Measurements from ENCODE around the gene DLL3.

DNA sequence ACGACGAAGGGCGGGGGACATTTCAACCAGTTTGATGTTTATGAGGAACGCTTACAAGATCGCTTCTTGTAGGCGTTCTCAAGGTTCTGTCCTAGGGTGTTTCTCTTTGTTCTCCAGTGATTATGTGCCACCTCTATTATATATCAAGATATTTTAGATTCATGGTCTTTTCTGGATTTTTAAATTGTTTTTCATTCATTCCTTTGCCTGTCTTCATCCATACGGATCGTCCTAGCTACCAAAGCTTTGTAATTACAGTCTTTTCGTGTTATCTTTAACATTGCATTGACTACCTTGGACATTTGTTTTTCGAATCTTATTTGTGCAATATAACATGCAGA lies 41.6 kb downstream of the DLL3 start:
- TF ChIP-seq, protein P1, sequence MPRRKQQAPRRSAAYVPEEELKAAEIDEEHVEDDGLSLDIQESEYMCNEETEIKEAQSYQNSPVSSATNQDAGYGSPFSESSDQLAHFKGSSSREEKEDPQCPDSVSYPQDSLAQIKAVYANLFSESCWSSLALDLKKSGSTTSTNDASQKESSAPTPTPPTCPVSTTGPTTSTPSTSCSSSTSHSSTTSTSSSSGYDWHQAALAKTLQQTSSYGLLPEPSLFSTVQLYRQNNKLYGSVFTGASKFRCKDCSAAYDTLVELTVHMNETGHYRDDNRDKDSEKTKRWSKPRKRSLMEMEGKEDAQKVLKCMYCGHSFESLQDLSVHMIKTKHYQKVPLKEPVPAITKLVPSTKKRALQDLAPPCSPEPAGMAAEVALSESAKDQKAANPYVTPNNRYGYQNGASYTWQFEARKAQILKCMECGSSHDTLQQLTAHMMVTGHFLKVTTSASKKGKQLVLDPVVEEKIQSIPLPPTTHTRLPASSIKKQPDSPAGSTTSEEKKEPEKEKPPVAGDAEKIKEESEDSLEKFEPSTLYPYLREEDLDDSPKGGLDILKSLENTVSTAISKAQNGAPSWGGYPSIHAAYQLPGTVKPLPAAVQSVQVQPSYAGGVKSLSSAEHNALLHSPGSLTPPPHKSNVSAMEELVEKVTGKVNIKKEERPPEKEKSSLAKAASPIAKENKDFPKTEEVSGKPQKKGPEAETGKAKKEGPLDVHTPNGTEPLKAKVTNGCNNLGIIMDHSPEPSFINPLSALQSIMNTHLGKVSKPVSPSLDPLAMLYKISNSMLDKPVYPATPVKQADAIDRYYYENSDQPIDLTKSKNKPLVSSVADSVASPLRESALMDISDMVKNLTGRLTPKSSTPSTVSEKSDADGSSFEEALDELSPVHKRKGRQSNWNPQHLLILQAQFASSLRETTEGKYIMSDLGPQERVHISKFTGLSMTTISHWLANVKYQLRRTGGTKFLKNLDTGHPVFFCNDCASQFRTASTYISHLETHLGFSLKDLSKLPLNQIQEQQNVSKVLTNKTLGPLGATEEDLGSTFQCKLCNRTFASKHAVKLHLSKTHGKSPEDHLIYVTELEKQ (tag by site-specific recombination; IDR thresholded peaks at IDR 0.05; ENCODE audit: borderline replicate concordance), result no peak
- TF ChIP-seq, protein P2, sequence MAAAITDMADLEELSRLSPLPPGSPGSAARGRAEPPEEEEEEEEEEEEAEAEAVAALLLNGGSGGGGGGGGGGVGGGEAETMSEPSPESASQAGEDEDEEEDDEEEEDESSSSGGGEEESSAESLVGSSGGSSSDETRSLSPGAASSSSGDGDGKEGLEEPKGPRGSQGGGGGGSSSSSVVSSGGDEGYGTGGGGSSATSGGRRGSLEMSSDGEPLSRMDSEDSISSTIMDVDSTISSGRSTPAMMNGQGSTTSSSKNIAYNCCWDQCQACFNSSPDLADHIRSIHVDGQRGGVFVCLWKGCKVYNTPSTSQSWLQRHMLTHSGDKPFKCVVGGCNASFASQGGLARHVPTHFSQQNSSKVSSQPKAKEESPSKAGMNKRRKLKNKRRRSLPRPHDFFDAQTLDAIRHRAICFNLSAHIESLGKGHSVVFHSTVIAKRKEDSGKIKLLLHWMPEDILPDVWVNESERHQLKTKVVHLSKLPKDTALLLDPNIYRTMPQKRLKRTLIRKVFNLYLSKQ (tag by site-specific recombination; IDR thresholded peaks at IDR 0.05; ENCODE audit: borderline replicate concordance), result no peak
- TF ChIP-seq, protein P3, sequence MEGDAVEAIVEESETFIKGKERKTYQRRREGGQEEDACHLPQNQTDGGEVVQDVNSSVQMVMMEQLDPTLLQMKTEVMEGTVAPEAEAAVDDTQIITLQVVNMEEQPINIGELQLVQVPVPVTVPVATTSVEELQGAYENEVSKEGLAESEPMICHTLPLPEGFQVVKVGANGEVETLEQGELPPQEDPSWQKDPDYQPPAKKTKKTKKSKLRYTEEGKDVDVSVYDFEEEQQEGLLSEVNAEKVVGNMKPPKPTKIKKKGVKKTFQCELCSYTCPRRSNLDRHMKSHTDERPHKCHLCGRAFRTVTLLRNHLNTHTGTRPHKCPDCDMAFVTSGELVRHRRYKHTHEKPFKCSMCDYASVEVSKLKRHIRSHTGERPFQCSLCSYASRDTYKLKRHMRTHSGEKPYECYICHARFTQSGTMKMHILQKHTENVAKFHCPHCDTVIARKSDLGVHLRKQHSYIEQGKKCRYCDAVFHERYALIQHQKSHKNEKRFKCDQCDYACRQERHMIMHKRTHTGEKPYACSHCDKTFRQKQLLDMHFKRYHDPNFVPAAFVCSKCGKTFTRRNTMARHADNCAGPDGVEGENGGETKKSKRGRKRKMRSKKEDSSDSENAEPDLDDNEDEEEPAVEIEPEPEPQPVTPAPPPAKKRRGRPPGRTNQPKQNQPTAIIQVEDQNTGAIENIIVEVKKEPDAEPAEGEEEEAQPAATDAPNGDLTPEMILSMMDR (tag by site-specific recombination; IDR thresholded peaks at IDR 0.05), result no peak
- TF ChIP-seq, protein P4, sequence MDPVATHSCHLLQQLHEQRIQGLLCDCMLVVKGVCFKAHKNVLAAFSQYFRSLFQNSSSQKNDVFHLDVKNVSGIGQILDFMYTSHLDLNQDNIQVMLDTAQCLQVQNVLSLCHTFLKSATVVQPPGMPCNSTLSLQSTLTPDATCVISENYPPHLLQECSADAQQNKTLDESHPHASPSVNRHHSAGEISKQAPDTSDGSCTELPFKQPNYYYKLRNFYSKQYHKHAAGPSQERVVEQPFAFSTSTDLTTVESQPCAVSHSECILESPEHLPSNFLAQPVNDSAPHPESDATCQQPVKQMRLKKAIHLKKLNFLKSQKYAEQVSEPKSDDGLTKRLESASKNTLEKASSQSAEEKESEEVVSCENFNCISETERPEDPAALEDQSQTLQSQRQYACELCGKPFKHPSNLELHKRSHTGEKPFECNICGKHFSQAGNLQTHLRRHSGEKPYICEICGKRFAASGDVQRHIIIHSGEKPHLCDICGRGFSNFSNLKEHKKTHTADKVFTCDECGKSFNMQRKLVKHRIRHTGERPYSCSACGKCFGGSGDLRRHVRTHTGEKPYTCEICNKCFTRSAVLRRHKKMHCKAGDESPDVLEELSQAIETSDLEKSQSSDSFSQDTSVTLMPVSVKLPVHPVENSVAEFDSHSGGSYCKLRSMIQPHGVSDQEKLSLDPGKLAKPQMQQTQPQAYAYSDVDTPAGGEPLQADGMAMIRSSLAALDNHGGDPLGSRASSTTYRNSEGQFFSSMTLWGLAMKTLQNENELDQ (tag by site-specific recombination; IDR thresholded peaks at IDR 0.05; ENCODE audit: low read depth), result no peak
- no peak for TF ChIP-seq ZNF701 (tag by site-specific recombination; IDR thresholded peaks at IDR 0.05)
- TF ChIP-seq, protein P5, sequence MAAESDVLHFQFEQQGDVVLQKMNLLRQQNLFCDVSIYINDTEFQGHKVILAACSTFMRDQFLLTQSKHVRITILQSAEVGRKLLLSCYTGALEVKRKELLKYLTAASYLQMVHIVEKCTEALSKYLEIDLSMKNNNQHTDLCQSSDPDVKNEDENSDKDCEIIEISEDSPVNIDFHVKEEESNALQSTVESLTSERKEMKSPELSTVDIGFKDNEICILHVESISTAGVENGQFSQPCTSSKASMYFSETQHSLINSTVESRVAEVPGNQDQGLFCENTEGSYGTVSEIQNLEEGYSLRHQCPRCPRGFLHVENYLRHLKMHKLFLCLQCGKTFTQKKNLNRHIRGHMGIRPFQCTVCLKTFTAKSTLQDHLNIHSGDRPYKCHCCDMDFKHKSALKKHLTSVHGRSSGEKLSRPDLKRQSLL (tag by site-specific recombination; IDR thresholded peaks at IDR 0.05), result peak; percentile 54; the same call in 1 of the 2 replicates
